Osteoblast (primary cell): ENCODE data around the gene NUS1. TPM values are rescaled to one million over a fixed set of nuclear protein-coding genes. Genes with fewer than 3 reads are reported as not detected.
"Not testable (repeated sequence)": the region's sequence is repeated elsewhere in the genome, so short reads cannot be mapped to it uniquely, and the experiment has no call there.

Source experiments
- DNase-seq: peaks from one replicate; pipeline ENCODE4 v3.0.0; 2011; ENCODE audit warnings: low spot score, mixed read lengths; ENCODE audit not compliant: insufficient read length; ENCODE audit errors: missing footprints
- H2AFZ ChIP-seq: 2 replicates; pipeline ENCODE4 v1.6.0; 2011; ENCODE audit warnings: mild to moderate bottlenecking, low read length
- H3K27ac ChIP-seq: 2 replicates; pipeline ENCODE4 v1.5.1; 2011; ENCODE audit warnings: mild to moderate bottlenecking, low read depth, low read length, moderate library complexity
- H3K27me3 ChIP-seq: 2 replicates; pipeline ENCODE4 v1.6.0; 2012; ENCODE audit warnings: mild to moderate bottlenecking, control low read depth, inconsistent platforms, low read length, moderate library complexity; ENCODE audit not compliant: insufficient read depth
- H3K36me3 ChIP-seq: 2 replicates; pipeline ENCODE4 v1.5.1; 2011; ENCODE audit warnings: mild to moderate bottlenecking, low read length, control low read depth, moderate library complexity; ENCODE audit not compliant: insufficient read depth
- H3K4me1 ChIP-seq: 2 replicates; pipeline ENCODE4 v1.5.1; 2011; ENCODE audit warnings: mild to moderate bottlenecking, low read length, control low read depth, moderate library complexity; ENCODE audit not compliant: insufficient read depth
- H3K4me2 ChIP-seq: 2 replicates; pipeline ENCODE4 v1.6.0; 2011; ENCODE audit warnings: mild to moderate bottlenecking, low read length; ENCODE audit not compliant: insufficient read depth
- H3K4me3 ChIP-seq: fragments of 200-600 bp; sonication (generic); 3 replicates; pipeline ENCODE4 v1.5.1; 2012; ENCODE audit warnings: mild to moderate bottlenecking, low read length, inconsistent platforms; ENCODE audit not compliant: insufficient read depth
- H3K79me2 ChIP-seq: 2 replicates; pipeline ENCODE4 v1.6.0; 2012; ENCODE audit warnings: mild to moderate bottlenecking, low read length, control low read depth, inconsistent platforms; ENCODE audit not compliant: insufficient read depth
- H3K9me3 ChIP-seq: 2 replicates; pipeline ENCODE4 v1.5.1; 2011; ENCODE audit warnings: low read depth, low read length, control low read depth
- H4K20me1 ChIP-seq: 2 replicates; pipeline ENCODE4 v1.6.0; 2012; ENCODE audit warnings: mild to moderate bottlenecking, low read length, control low read depth; ENCODE audit not compliant: insufficient read depth
- CTCF ChIP-seq: IDR thresholded peaks from 2 replicates; pipeline ENCODE4 v1.5.1; 2011; ENCODE audit warnings: mild to moderate bottlenecking, low read depth, low read length, moderate library complexity; ENCODE audit errors: extremely low read depth
- total RNA-seq: library from RNA; depleted of rRNA; stranded (reverse); fragments of >200 nt; gene quantifications from 2 replicates; pipeline ENCODE4 v1.2.3, GENCODE V29; 2012

Gene NUS1
- total RNA-seq, 1 donor: 19.2 TPM

DNA sequence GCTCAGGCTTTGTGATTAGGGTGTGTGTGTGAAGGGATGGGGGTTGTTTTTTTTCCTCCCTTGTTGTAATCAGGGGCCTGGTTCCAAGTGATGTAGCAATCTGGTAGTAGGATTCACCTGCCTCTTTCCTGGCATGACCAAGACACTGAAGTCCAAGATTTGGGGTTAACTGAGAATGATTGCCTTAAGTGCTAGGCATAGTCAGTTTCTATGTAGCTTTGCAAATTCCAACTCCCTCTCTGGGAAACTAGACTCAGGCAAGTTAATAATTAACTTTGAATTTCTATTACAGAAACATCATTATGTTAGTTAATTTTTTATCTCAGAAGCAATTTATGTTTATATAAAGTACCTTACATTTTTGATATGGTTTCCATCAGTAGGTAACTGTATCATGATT is 43.6 kb downstream of the NUS1 start:
- DNase-seq: no peak
- no peak overlapping the region for H3K4me2 ChIP-seq
- TF ChIP-seq CTCF: no peak
- H4K20me1 ChIP-seq: no peaks in the 10 kb centered on the region
- no peaks in the 10 kb centered on the region for H3K27me3 ChIP-seq
- no peak overlapping the region for H3K27ac ChIP-seq
- no peaks in the 10 kb centered on the region for H3K9me3 ChIP-seq
- H2AFZ ChIP-seq: no peak overlapping the region
- H3K4me1 ChIP-seq: no peaks in the 10 kb centered on the region
- no peak overlapping the region for H3K4me3 ChIP-seq
- H3K36me3 ChIP-seq: no peaks in the 10 kb centered on the region
- no peaks in the 10 kb centered on the region for H3K79me2 ChIP-seq

DNA sequence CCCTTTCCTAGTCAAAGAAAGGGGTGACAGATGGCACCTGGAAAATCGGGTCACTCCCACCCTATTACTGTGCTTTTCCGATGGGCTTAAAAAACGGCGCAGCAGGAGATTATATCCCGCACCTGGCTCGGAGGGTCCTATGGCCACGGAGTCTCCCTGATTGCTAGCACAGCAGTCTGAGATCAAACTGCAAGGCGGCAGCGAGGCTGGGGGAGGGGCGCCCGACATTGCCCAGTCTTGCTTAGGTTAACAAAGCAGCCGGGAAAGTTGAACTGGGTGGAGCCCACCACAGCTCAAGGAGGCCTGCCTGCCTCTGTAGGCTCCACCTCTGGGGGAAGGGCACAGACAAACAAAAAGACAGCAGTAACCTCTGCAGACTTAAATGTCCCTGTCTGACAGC is 46.3 kb downstream of the NUS1 start:
- not testable (repeated sequence) for H3K4me2 ChIP-seq, H3K27me3 ChIP-seq, H2AFZ ChIP-seq, H3K36me3 ChIP-seq, H3K27ac ChIP-seq, H3K9me3 ChIP-seq, H3K4me1 ChIP-seq, H3K79me2 ChIP-seq, H4K20me1 ChIP-seq, H3K4me3 ChIP-seq, DNase-seq

GRCh38 chr6:117728626-117729025 is 53.4 kb downstream of the NUS1 start:
- no peak for TF ChIP-seq CTCF
- H3K27ac ChIP-seq: no peak overlapping the region
- no peak overlapping the region for H3K4me2 ChIP-seq
- H3K36me3 ChIP-seq: no peaks in the 10 kb centered on the region
- H3K79me2 ChIP-seq: no peaks in the 10 kb centered on the region
- no peak overlapping the region for H2AFZ ChIP-seq
- H3K27me3 ChIP-seq: no peaks in the 10 kb centered on the region
- H3K4me1 ChIP-seq: no peaks in the 10 kb centered on the region
- no peak for DNase-seq
- H4K20me1 ChIP-seq: no peaks in the 10 kb centered on the region
- H3K4me3 ChIP-seq: no peak overlapping the region
- H3K9me3 ChIP-seq: no peaks in the 10 kb centered on the region

- H3K27ac ChIP-seq: no peak overlapping the region
- no peak overlapping the region for H3K4me3 ChIP-seq
- no peaks in the 10 kb centered on the region for H3K36me3 ChIP-seq
- no peak for DNase-seq
- no peaks in the 10 kb centered on the region for H3K79me2 ChIP-seq
- H3K4me1 ChIP-seq: no peaks in the 10 kb centered on the region
- H3K9me3 ChIP-seq: no peaks in the 10 kb centered on the region
- H3K27me3 ChIP-seq: no peaks in the 10 kb centered on the region
- H2AFZ ChIP-seq: no peak overlapping the region
- H3K4me2 ChIP-seq: no peak overlapping the region
- no peak for TF ChIP-seq CTCF
- H4K20me1 ChIP-seq: no peaks in the 10 kb centered on the region
These were observed 54.3 kb downstream of the NUS1 start for GRCh38 chr6:117729613-117730012.

GRCh38 chr6:117733341-117733740 is 58.1 kb downstream of the NUS1 start:
- DNase-seq: no peak
- H4K20me1 ChIP-seq: no peaks in the 10 kb centered on the region
- no peak for TF ChIP-seq CTCF
- H3K27ac ChIP-seq: no peak overlapping the region
- H2AFZ ChIP-seq: no peak overlapping the region
- H3K79me2 ChIP-seq: no peaks in the 10 kb centered on the region
- no peaks in the 10 kb centered on the region for H3K9me3 ChIP-seq
- no peak overlapping the region for H3K4me3 ChIP-seq
- H3K4me2 ChIP-seq: no peak overlapping the region
- no peaks in the 10 kb centered on the region for H3K27me3 ChIP-seq
- H3K4me1 ChIP-seq: no peaks in the 10 kb centered on the region
- H3K36me3 ChIP-seq: no peaks in the 10 kb centered on the region
